ENCODE measurements around the gene SDR42E2.

The SDR42E2 gene

GRCh38 chr16:22174642-22175041 lies 12.3 kb downstream of the SDR42E2 start:
- H3K9ac ChIP-seq = no peak overlapping the region
- H3K4me3 ChIP-seq = no peak overlapping the region
- H3K27me3 ChIP-seq = no peaks in the 10 kb centered on the region
- no peak overlapping the region for H3K27ac ChIP-seq
- peaks cover 0 to 10% (median 0%) of the 10 kb centered on the region in 11 experiments; a peak in 1 of 22 replicates for H4K20me1 ChIP-seq
- no peak for TF ChIP-seq Cebpa-rat (IDR thresholded peaks at IDR 0.05)
- peaks cover 0 to 17% (median 12%) of the 10 kb centered on the region in 10 experiments; a peak in 12 of 20 replicates for H3K4me1 ChIP-seq
- peak overlapping the region in 8 of 11 experiments; percentile 10 to 56 (median 36); a peak in 13 of 22 replicates for H3K4me2 ChIP-seq
- no peaks in the 10 kb centered on the region for H3K9me3 ChIP-seq (replicated peaks in 1 of 11)
- H3K36me3 ChIP-seq = no peaks in the 10 kb centered on the region

- no peaks in the 10 kb centered on the region for H3K27me3 ChIP-seq
- no peaks in the 10 kb centered on the region for H3K9me3 ChIP-seq (replicated peaks in 1 of 11)
- H3K4me1 ChIP-seq = peaks cover 0 to 17% (median 12%) of the 10 kb centered on the region in 10 experiments; a peak in 12 of 20 replicates
- no peaks in the 10 kb centered on the region for H3K36me3 ChIP-seq
- H3K27ac ChIP-seq = no peak overlapping the region
- H3K4me3 ChIP-seq = no peak overlapping the region
- TF ChIP-seq Cebpa-rat (IDR thresholded peaks at IDR 0.05) = no peak
- H4K20me1 ChIP-seq = no peaks in the 10 kb centered on the region
- no peak overlapping the region for H3K9ac ChIP-seq
- H3K4me2 ChIP-seq = no peak overlapping the region
Observed at GRCh38 chr16:22177968-22178930, 15.9 kb downstream of the SDR42E2 start.

GRCh38 chr16:22181426-22181825 lies 19.1 kb downstream of the SDR42E2 start:
- Histone ChIP-seq H3K9ac (no peak overlapping the region), H3K9me3 (replicated peaks in 1 of 11) (no peaks in the 10 kb centered on the region), H3K27ac (no peak overlapping the region), H3K36me3 (no peaks in the 10 kb centered on the region), H3K4me3 (no peak overlapping the region), H3K27me3 (no peaks in the 10 kb centered on the region), H4K20me1 (no peaks in the 10 kb centered on the region), H3K4me1 (no peaks in the 10 kb centered on the region; a peak in 1 of 20 replicates), H3K4me2 (no peak overlapping the region)
- no peak for TF ChIP-seq Cebpa-rat (IDR thresholded peaks at IDR 0.05)

DNA sequence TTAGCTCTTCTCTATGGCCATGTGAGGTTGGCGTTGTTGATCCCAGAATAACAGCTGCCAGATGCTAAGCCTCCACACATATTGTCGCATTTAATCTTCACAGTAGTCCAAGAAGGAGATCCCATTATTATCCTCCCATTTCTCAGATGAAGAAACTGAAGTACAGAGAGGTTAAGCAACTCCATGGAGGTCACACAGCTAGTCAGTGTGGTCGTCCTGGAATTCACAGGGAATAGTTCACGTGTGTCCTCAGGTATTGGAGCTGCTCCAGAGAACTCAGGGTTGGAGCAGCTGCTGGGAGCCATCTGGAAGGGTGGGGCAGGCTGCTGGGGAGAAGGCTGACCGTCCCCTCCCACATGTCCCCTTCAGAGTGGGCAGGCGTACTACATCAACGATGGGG lies 19.5 kb downstream of the SDR42E2 start:
- Histone ChIP-seq H3K9ac (no peak overlapping the region), H3K9me3 (replicated peaks in 1 of 11) (no peaks in the 10 kb centered on the region), H3K27ac (no peak overlapping the region), H3K36me3 (no peaks in the 10 kb centered on the region), H3K4me3 (no peak overlapping the region), H4K20me1 (no peaks in the 10 kb centered on the region), H3K4me2 (no peak overlapping the region), H3K27me3 (no peaks in the 10 kb centered on the region), H3K4me1 (no peaks in the 10 kb centered on the region; a peak in 1 of 20 replicates)
- TF ChIP-seq Cebpa-rat (IDR thresholded peaks at IDR 0.05) = no peak

DNA sequence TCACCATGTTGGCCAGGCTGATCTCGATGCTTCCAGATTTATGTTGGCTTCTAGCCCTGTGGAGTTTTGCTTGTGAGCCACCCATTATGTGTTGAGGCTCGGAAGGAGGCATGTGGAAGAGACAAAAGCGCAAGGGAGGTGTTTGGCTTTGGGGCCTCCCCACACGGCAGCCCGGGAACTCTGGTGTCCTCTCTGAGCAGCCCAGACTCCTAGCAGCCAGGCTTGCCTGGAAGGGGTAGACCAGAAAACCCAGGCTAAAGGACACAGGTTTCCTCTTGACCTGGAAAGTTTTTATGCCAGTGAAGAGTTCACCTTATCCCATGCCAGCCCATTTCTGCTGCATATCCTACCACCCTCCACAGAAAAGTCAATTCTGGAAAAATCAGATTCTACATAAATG lies 21.0 kb downstream of the SDR42E2 start:
- Histone ChIP-seq H3K36me3 (no peaks in the 10 kb centered on the region), H3K9ac (no peak overlapping the region), H3K27ac (no peak overlapping the region), H3K4me3 (no peak overlapping the region), H3K9me3 (replicated peaks in 1 of 11) (no peaks in the 10 kb centered on the region), H3K4me1 (peaks cover 3 to 7% (median 5%) of the 10 kb centered on the region in 10 experiments; a peak in 14 of 20 replicates), H3K4me2 (no peak overlapping the region), H4K20me1 (no peaks in the 10 kb centered on the region), H3K27me3 (no peaks in the 10 kb centered on the region)
- TF ChIP-seq Cebpa-rat (IDR thresholded peaks at IDR 0.05) = no peak

DNA sequence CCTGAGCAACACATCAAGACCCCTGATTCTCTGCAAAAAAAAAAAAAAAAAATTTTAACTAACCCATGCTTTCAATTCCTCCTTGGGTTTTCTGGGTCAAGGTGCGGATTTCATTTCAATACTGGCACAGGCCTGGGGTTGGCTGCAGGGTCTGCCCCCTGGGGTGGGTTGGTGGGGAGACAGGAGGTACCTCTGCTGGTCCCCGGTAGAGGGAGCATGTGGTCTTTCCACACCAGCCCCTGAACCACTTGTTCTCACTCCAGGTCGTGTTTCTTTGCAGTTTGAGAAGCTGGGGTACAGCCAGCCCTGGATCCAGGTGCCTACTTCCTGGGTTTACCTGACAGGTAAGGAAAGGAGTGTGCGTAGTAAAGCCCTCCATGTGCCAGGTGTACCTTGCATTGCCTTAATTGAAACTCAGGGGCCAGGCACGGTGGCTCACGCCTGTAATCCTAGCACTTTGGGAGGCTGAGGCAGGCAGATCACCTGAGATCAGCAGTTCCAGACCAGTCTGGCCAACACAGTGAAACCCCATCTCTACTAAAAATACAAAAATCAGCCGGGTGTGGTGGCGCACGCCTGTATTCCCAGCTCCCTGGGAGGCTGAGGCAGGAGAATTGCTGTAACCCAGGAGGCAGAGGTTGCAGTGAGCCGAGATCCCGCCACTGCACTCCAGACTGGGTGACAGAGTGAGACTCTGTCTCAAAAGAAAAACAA lies 21.8 kb downstream of the SDR42E2 start:
- no peak overlapping the region for H3K27ac ChIP-seq
- no peak overlapping the region for H3K9ac ChIP-seq
- no peak overlapping the region for H3K4me2 ChIP-seq
- no peaks in the 10 kb centered on the region for H3K36me3 ChIP-seq
- H3K9me3 ChIP-seq (replicated peaks in 1 of 11) = no peaks in the 10 kb centered on the region
- no peaks in the 10 kb centered on the region for H3K27me3 ChIP-seq
- peaks cover 9 to 14% (median 11%) of the 10 kb centered on the region in 10 experiments for H3K4me1 ChIP-seq
- no peak overlapping the region for H3K4me3 ChIP-seq
- TF ChIP-seq Cebpa-rat (IDR thresholded peaks at IDR 0.05) = no peak
- H4K20me1 ChIP-seq = no peaks in the 10 kb centered on the region

GRCh38 chr16:22184615-22184968 lies 22.3 kb downstream of the SDR42E2 start:
- peaks cover 14 to 19% (median 17%) of the 10 kb centered on the region in 10 experiments for H3K4me1 ChIP-seq
- no peaks in the 10 kb centered on the region for H3K36me3 ChIP-seq
- no peaks in the 10 kb centered on the region for H3K27me3 ChIP-seq
- no peak for TF ChIP-seq Cebpa-rat (IDR thresholded peaks at IDR 0.05)
- H3K9me3 ChIP-seq (replicated peaks in 1 of 11) = no peaks in the 10 kb centered on the region
- no peak overlapping the region for H3K9ac ChIP-seq
- no peak overlapping the region for H3K27ac ChIP-seq
- H3K4me3 ChIP-seq = no peak overlapping the region
- H3K4me2 ChIP-seq = no peak overlapping the region
- no peaks in the 10 kb centered on the region for H4K20me1 ChIP-seq

GRCh38 chr16:22186517-22186916 lies 24.2 kb downstream of the SDR42E2 start:
- no peaks in the 10 kb centered on the region for H3K27me3 ChIP-seq
- no peak for TF ChIP-seq Cebpa-rat (IDR thresholded peaks at IDR 0.05)
- H3K9ac ChIP-seq = no peak overlapping the region

DNA sequence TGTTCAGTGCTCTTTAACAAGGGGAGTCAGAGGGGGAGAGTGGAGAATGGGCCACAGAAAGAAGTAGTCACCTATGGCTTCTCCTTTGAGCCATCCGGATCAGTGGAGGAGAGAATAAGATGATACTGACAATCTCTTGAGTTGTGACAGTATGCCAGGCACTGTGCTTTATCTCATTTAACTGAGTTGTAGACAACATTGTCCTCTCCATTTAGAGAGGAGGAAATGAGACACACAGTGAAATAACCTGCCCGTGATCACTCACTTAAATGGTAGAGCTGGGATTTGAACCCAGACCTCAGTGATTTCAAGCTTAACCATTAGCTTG lies 25.9 kb downstream of the SDR42E2 start:
- no peaks in the 10 kb centered on the region for H3K9me3 ChIP-seq (replicated peaks in 1 of 11)
- no peak overlapping the region for H3K4me3 ChIP-seq
- TF ChIP-seq Cebpa-rat (IDR thresholded peaks at IDR 0.05) = no peak
- peaks cover 0 to 8% (median 7%) of the 10 kb centered on the region in 11 experiments; a peak in 11 of 22 replicates for H3K27me3 ChIP-seq
- peak overlapping the region in 9 of 11 experiments; percentile 3 to 98 (median 95); a peak in 13 of 22 replicates for H3K4me2 ChIP-seq
- H3K36me3 ChIP-seq = no peaks in the 10 kb centered on the region
- H3K27ac ChIP-seq = peak overlapping the region in 3 of 11 experiments; percentile 74 to 79 (median 76); a peak in 1 of 22 replicates
- H4K20me1 ChIP-seq = peaks cover 0 to 8% (median 0%) of the 10 kb centered on the region in 11 experiments; a peak in 1 of 22 replicates
- peaks cover 33 to 43% (median 40%) of the 10 kb centered on the region in 10 experiments for H3K4me1 ChIP-seq
- H3K9ac ChIP-seq = 0 out of 22 replicates have a peak overlapping the region, but pooled peaks of 3 of the 11 experiments have one; percentile 15 to 80 (median 78)

More at GRCh38 chr16:22186517-22186916, 24.2 kb downstream of the SDR42E2 start:
- Histone ChIP-seq H3K4me3 (no peak overlapping the region), H3K9me3 (replicated peaks in 1 of 11) (no peaks in the 10 kb centered on the region), H3K36me3 (no peaks in the 10 kb centered on the region), H3K27ac (no peak overlapping the region), H3K4me2 (no peak overlapping the region), H3K4me1 (peaks cover 19 to 28% (median 25%) of the 10 kb centered on the region in 10 experiments), H4K20me1 (no peaks in the 10 kb centered on the region)
